OCI-LY3 (cell line): ENCODE measurements around the gene COL6A6.

Source experiments
- CTCF ChIP-seq: fragments of 200-600, 300-600 bp; sonication (generic); IDR thresholded peaks from 2 replicates; pipeline ENCODE4 v1.5.1; 2014; ENCODE audit warnings: antibody characterized with exemption, low read length, low read depth
- EZH2phosphoT487 ChIP-seq: fragments of 200-600 bp; shearing (Covaris generic); IDR thresholded peaks from 2 replicates; pipeline ENCODE4 v1.6.1; 2018; ENCODE audit warnings: antibody characterized with exemption, mixed run types, low read depth

- no peak for TF ChIP-seq CTCF
- TF ChIP-seq EZH2phosphoT487 = no peak
These were observed 20.8 kb downstream of the COL6A6 start for GRCh38 chr3:130537673-130538304.
